Fibroblast of the aortic adventitia (primary cell): ENCODE results near the gene GPR108. TPM values are rescaled to one million over a fixed set of nuclear protein-coding genes. Genes with fewer than 3 reads are reported as not detected.

Source experiments
- DNase-seq: peaks from one replicate; pipeline ENCODE4 v3.0.0-alpha.2; 2010; ENCODE audit warnings: low read depth
- H3K4me3 ChIP-seq: 2 replicates; pipeline ENCODE4 v1.5.1; 2011; ENCODE audit warnings: low read depth, mild to moderate bottlenecking, control low read depth, low read length, moderate library complexity
- CTCF ChIP-seq: IDR thresholded peaks from 2 replicates; pipeline ENCODE4 v1.5.1; 2011; ENCODE audit warnings: mild to moderate bottlenecking, low read length, control low read depth, inconsistent platforms; ENCODE audit not compliant: insufficient read depth
- total RNA-seq: library from RNA; depleted of rRNA; stranded (reverse); fragments of >200 nt; gene quantifications from 2 replicates; pipeline ENCODE4 v1.2.3, GENCODE V29; 2012; ENCODE audit warnings: low replicate concordance

The GPR108 gene
- total RNA-seq, 1 donor, result 32.5 TPM

- no peak for DNase-seq
- TF ChIP-seq CTCF, result no peak
- no peak overlapping the region for H3K4me3 ChIP-seq
These were observed 7.1 kb downstream of the GPR108 start for GRCh38 chr19:6730153-6730804.

GRCh38 chr19:6729573-6730152 is 7.7 kb downstream of the GPR108 start:
- no peak overlapping the region for H3K4me3 ChIP-seq
- no peak for TF ChIP-seq CTCF
- DNase-seq, result no peak

- no peak for DNase-seq
- no peak for TF ChIP-seq CTCF
- no peak overlapping the region for H3K4me3 ChIP-seq
These were observed 9.0 kb downstream of the GPR108 start for GRCh38 chr19:6728346-6728745.

- DNase-seq, result no peak
- H3K4me3 ChIP-seq, result no peak overlapping the region
- no peak for TF ChIP-seq CTCF
These were observed 11.7 kb downstream of the GPR108 start for GRCh38 chr19:6725513-6726231.

- H3K4me3 ChIP-seq, result no peak overlapping the region
- TF ChIP-seq CTCF, result no peak
- no peak for DNase-seq
These were observed 12.5 kb downstream of the GPR108 start for GRCh38 chr19:6724631-6725492.

- DNase-seq, result peak; percentile 27
- H3K4me3 ChIP-seq, result no peak overlapping the region
- no peak for TF ChIP-seq CTCF
These were observed 13.6 kb downstream of the GPR108 start for GRCh38 chr19:6723738-6724137.
